Esophagus squamous epithelium (tissue), 4 donors: ENCODE measurements around the gene GGCT.

Experiments used
- POLR2A ChIP-seq, 4 donors: fragments of 450-650 bp; IDR thresholded peaks; one replicate each; pipeline ENCODE4 v1.6.1; 2017; ENCODE audit warnings: antibody characterized with exemption in 4 of 4, mild to moderate bottlenecking in 4 of 4, moderate library complexity in 3 of 4
- TF ChIP-seq, protein P1 (sequence below), 6 experiments: fragments of 450-650 bp in 4 of 6; fragments of 200-600 bp in 2 of 6; sonication (generic) in 2 of 6; IDR thresholded peaks; one replicate each; pipeline ENCODE4 v1.5.1; 2016 to 2019; ENCODE audit warnings: antibody characterized with exemption in 6 of 6, mild to moderate bottlenecking in 4 of 6, moderate library complexity in 4 of 6

GRCh38 chr7:30448461-30449189 is 56.0 kb downstream of the GGCT start:
- TF ChIP-seq, protein P1, sequence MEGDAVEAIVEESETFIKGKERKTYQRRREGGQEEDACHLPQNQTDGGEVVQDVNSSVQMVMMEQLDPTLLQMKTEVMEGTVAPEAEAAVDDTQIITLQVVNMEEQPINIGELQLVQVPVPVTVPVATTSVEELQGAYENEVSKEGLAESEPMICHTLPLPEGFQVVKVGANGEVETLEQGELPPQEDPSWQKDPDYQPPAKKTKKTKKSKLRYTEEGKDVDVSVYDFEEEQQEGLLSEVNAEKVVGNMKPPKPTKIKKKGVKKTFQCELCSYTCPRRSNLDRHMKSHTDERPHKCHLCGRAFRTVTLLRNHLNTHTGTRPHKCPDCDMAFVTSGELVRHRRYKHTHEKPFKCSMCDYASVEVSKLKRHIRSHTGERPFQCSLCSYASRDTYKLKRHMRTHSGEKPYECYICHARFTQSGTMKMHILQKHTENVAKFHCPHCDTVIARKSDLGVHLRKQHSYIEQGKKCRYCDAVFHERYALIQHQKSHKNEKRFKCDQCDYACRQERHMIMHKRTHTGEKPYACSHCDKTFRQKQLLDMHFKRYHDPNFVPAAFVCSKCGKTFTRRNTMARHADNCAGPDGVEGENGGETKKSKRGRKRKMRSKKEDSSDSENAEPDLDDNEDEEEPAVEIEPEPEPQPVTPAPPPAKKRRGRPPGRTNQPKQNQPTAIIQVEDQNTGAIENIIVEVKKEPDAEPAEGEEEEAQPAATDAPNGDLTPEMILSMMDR (IDR thresholded peaks at IDR 0.05): no peak
- TF ChIP-seq POLR2A (IDR thresholded peaks at IDR 0.05): no peak
